Osteoblast (primary cell): ENCODE data around the gene C16orf89. TPM values are rescaled to one million over a fixed set of nuclear protein-coding genes. Genes with fewer than 3 reads are reported as not detected.
"Not testable (repeated sequence)": the region's sequence is repeated elsewhere in the genome, so short reads cannot be mapped to it uniquely, and the experiment has no call there.

Experiments used
- DNase-seq: peaks from one replicate; pipeline ENCODE4 v3.0.0; 2011; ENCODE audit warnings: low spot score, mixed read lengths; ENCODE audit not compliant: insufficient read length; ENCODE audit errors: missing footprints
- H2AFZ ChIP-seq: 2 replicates; pipeline ENCODE4 v1.6.0; 2011; ENCODE audit warnings: mild to moderate bottlenecking, low read length
- H3K27ac ChIP-seq: 2 replicates; pipeline ENCODE4 v1.5.1; 2011; ENCODE audit warnings: mild to moderate bottlenecking, low read depth, low read length, moderate library complexity
- H3K27me3 ChIP-seq: 2 replicates; pipeline ENCODE4 v1.6.0; 2012; ENCODE audit warnings: mild to moderate bottlenecking, control low read depth, inconsistent platforms, low read length, moderate library complexity; ENCODE audit not compliant: insufficient read depth
- H3K36me3 ChIP-seq: 2 replicates; pipeline ENCODE4 v1.5.1; 2011; ENCODE audit warnings: mild to moderate bottlenecking, low read length, control low read depth, moderate library complexity; ENCODE audit not compliant: insufficient read depth
- H3K4me1 ChIP-seq: 2 replicates; pipeline ENCODE4 v1.5.1; 2011; ENCODE audit warnings: mild to moderate bottlenecking, low read length, control low read depth, moderate library complexity; ENCODE audit not compliant: insufficient read depth
- H3K4me2 ChIP-seq: 2 replicates; pipeline ENCODE4 v1.6.0; 2011; ENCODE audit warnings: mild to moderate bottlenecking, low read length; ENCODE audit not compliant: insufficient read depth
- H3K4me3 ChIP-seq: fragments of 200-600 bp; sonication (generic); 3 replicates; pipeline ENCODE4 v1.5.1; 2012; ENCODE audit warnings: mild to moderate bottlenecking, low read length, inconsistent platforms; ENCODE audit not compliant: insufficient read depth
- H3K79me2 ChIP-seq: 2 replicates; pipeline ENCODE4 v1.6.0; 2012; ENCODE audit warnings: mild to moderate bottlenecking, low read length, control low read depth, inconsistent platforms; ENCODE audit not compliant: insufficient read depth
- H3K9me3 ChIP-seq: 2 replicates; pipeline ENCODE4 v1.5.1; 2011; ENCODE audit warnings: low read depth, low read length, control low read depth
- H4K20me1 ChIP-seq: 2 replicates; pipeline ENCODE4 v1.6.0; 2012; ENCODE audit warnings: mild to moderate bottlenecking, low read length, control low read depth; ENCODE audit not compliant: insufficient read depth
- total RNA-seq: library from RNA; depleted of rRNA; stranded (reverse); fragments of >200 nt; gene quantifications from 2 replicates; pipeline ENCODE4 v1.2.3, GENCODE V29; 2012
- TF ChIP-seq, protein P1 (sequence below): IDR thresholded peaks from 2 replicates; pipeline ENCODE4 v1.5.1; 2011; ENCODE audit warnings: mild to moderate bottlenecking, low read depth, low read length, moderate library complexity; ENCODE audit errors: extremely low read depth

Gene C16orf89, protein sequence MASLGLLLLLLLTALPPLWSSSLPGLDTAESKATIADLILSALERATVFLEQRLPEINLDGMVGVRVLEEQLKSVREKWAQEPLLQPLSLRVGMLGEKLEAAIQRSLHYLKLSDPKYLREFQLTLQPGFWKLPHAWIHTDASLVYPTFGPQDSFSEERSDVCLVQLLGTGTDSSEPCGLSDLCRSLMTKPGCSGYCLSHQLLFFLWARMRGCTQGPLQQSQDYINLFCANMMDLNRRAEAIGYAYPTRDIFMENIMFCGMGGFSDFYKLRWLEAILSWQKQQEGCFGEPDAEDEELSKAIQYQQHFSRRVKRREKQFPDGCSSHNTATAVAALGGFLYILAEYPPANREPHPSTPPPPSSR
- 0.59 TPM in 1 of 2 replicates, not detected in the other for total RNA-seq

DNA sequence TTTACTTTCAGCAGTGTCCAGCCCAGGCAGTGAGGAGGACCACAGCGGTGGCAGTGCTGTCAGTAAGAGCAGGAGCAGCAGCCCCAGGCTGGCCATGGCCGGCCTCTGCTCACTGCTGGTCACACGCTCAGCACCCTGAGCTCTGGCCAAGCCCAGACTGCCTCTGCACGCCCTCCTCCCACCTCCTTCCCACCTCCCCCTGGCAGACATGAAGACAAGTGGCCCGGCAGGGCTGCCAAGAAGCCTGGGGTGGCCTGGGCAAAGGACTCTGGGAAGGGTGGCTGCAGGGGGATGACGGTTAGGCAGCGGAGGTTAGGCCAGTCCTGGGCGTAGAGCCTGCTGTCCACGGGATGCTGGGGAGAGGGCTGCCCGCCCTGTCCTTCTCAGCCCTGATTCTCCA lies at the start of gene C16orf89:
Gene C16orf89 (minus strand): TSS at position 144 of the 400 bp plus-strand sequence. CDS start 48 bp downstream, at position 96.
- no peaks in the 10 kb centered on the region for H3K36me3 ChIP-seq
- H2AFZ ChIP-seq: no peak within 1 kb of the TSS
- peaks cover 36% of the 10 kb centered on the region for H3K27me3 ChIP-seq

DNA sequence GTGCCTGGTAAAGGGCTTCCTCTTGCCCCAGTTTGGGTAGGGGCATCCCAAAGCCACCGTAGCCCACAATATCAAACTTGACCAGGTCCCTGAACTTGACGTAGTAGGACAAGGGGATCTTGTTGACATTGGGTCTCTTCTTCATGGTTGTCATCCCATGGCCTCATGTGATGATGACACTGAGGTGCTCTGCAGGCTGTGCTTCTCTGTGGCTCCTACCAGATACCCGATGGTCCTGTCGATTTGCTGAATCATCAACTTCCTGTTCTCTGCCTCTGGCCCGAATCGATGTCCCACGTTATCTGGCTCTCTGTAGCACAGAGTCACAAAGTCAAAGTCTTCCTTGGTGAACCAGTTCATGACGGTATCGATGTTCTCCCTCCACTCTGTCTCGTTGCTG lies 45.2 kb upstream of the C16orf89 start:
- not testable (repeated sequence) for H4K20me1 ChIP-seq, H3K9me3 ChIP-seq, H3K79me2 ChIP-seq, H2AFZ ChIP-seq, DNase-seq, H3K36me3 ChIP-seq, H3K4me3 ChIP-seq, H3K27me3 ChIP-seq, H3K4me1 ChIP-seq, H3K27ac ChIP-seq, H3K4me2 ChIP-seq

More for the DNA sequence above, at the start of gene C16orf89:
- Histone ChIP-seq H3K9me3 (no peaks in the 10 kb centered on the region), H3K4me3 (no peak within 1 kb of the TSS), H3K79me2 (no peaks in the 10 kb centered on the region), H3K4me2 (no peak within 1 kb of the TSS), H4K20me1 (no peaks in the 10 kb centered on the region), H3K27ac (no peak within 1 kb of the TSS), H3K4me1 (no peaks in the 10 kb centered on the region)
- no peak for DNase-seq
- TF ChIP-seq, protein P1, sequence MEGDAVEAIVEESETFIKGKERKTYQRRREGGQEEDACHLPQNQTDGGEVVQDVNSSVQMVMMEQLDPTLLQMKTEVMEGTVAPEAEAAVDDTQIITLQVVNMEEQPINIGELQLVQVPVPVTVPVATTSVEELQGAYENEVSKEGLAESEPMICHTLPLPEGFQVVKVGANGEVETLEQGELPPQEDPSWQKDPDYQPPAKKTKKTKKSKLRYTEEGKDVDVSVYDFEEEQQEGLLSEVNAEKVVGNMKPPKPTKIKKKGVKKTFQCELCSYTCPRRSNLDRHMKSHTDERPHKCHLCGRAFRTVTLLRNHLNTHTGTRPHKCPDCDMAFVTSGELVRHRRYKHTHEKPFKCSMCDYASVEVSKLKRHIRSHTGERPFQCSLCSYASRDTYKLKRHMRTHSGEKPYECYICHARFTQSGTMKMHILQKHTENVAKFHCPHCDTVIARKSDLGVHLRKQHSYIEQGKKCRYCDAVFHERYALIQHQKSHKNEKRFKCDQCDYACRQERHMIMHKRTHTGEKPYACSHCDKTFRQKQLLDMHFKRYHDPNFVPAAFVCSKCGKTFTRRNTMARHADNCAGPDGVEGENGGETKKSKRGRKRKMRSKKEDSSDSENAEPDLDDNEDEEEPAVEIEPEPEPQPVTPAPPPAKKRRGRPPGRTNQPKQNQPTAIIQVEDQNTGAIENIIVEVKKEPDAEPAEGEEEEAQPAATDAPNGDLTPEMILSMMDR: no peak

DNA sequence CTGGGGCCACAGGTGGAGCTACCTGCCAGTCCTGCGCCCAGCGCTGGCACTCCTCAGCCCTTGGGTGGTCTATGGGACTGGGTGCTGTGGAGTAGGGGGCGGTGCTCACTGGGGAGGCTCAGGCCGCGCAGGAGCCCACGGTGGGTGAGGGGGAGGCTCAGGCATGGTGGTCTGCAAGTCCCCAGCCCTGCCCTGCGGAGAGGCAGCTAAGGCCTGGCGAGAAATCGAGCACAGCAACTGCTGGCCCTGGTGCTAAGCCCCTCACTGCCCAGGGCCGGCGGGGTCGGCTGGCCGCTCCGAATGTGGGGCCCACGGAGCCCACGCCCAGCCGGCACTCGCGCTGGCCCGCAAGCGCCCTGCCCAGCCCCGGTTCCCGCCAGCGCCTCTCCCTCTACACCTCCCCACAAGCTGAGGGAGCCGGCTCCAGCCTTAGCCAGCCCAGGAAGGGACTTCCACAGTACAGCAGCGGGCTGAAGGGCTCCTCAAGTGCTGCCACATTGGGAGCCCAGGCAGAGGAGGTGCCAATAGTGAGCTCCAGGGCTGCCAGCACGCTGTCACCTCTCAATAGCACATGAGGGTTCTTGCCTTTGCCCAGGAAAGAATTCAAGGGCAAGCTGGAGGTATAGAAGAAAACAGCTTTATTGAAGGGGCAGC lies 42.9 kb upstream of the C16orf89 start:
- no peaks in the 10 kb centered on the region for H3K79me2 ChIP-seq
- H3K36me3 ChIP-seq: no peaks in the 10 kb centered on the region
- no peaks in the 10 kb centered on the region for H4K20me1 ChIP-seq
- H3K9me3 ChIP-seq: no peaks in the 10 kb centered on the region
- no peak for DNase-seq
- H3K4me3 ChIP-seq: no peak overlapping the region
- H3K27me3 ChIP-seq: no peaks in the 10 kb centered on the region
- no peak overlapping the region for H3K27ac ChIP-seq
- H3K4me1 ChIP-seq: no peaks in the 10 kb centered on the region
- TF ChIP-seq, protein P1: no peak
- H3K4me2 ChIP-seq: no peak overlapping the region
- no peak overlapping the region for H2AFZ ChIP-seq

DNA sequence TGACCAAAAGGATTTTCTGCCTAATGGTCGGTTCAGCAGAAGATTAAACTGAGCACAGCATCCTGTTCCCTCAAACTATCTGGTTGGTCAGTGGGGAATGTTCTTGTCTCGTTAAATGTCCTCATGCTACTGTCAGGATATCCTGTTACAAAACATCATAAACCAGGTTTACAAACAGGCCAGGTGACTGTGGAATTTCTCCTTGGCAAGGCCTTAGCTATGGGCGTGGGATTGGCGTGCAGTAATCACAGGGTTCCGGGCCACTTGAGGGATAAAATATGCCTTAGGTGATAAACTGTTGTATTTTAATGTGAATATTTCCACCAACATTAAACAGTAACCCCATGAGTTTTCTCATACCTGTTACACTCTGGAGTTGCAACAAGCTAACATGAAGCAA lies 39.3 kb upstream of the C16orf89 start:
- not testable (repeated sequence) for H3K36me3 ChIP-seq

DNA sequence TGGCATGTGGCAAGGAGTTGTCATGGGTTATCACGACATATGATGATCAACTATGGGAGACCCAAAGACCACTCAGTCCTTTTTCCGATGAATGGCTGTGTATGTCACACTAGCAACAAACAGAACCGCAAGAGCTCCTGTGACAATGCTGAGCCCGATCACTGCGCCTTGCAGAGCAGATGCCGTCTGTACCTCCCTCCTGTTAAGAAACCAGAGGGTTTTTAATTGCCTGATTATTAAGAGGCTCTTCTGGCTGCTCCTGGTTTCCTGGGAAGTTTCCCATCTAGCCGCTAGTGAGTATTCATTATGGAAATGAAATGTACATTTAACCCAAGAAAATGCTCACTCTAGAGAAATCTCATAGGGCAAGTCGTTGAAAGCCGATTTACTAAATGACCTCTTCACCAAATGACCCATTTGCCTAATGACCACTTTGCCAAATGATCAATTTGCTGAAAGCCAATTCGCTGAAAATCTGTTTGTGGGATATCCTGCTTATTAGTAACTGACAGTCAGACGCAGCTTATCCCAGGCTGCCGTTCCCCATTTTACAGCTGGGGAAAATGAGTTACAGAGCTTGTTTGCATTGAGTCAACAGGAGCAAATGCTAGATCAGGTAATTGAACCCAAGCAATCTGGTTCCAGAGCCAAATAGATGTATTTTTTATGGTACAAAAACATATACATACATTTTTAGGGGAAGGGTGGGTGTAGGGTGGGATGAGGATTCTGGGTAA lies 37.7 kb upstream of the C16orf89 start:
- not testable (repeated sequence) for H3K79me2 ChIP-seq

More for the DNA sequence above, 39.3 kb upstream of the C16orf89 start:
- not testable (repeated sequence) for H3K27me3 ChIP-seq, H4K20me1 ChIP-seq, H3K79me2 ChIP-seq, H3K9me3 ChIP-seq, H3K4me2 ChIP-seq, H3K4me3 ChIP-seq, DNase-seq, H3K27ac ChIP-seq, H2AFZ ChIP-seq, H3K4me1 ChIP-seq

DNA sequence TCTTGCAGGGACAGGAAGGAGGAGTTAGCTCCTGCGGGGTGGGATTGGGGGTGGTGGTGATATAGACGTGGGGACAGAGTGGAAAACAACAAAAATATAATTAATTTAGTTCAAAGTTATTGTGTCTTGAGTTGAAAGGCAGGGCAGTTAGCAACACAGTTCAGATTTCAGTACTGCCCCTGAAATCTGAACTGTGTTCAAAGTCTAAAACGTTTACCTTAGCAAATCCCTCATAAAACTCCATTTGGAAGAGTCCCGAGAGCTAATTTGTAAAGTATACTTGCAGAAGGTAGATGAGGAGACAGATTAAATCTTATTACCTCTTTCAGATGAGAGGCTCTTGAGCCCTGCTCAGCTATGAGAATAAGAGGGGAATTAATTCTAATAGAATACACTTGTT lies 33.4 kb upstream of the C16orf89 start:
- H3K4me3 ChIP-seq, H3K4me2 ChIP-seq, DNase-seq, H3K79me2 ChIP-seq, H3K27me3 ChIP-seq, H3K27ac ChIP-seq, H4K20me1 ChIP-seq, H2AFZ ChIP-seq, H3K4me1 ChIP-seq, H3K36me3 ChIP-seq, H3K9me3 ChIP-seq: not testable (repeated sequence)

More for the DNA sequence above, 37.7 kb upstream of the C16orf89 start:
- not testable (repeated sequence) for H3K36me3 ChIP-seq, H3K4me1 ChIP-seq, H3K4me2 ChIP-seq, H2AFZ ChIP-seq, H3K27ac ChIP-seq, H4K20me1 ChIP-seq, DNase-seq, H3K4me3 ChIP-seq, H3K27me3 ChIP-seq, H3K9me3 ChIP-seq
